Left renal cortex interstitium (tissue), 4 donors: ENCODE results near the gene ZNF182. TPM values are rescaled to one million over a fixed set of nuclear protein-coding genes. Genes with fewer than 3 reads are reported as not detected.
"Not testable (repeated sequence)": the region's sequence is repeated elsewhere in the genome, so short reads cannot be mapped to it uniquely, and the experiment has no call there.

Source experiments
- DNase-seq, 4 donors: peaks; one replicate each; pipeline ENCODE4 v3.0.0-alpha.2; 2013; ENCODE audit warnings: low read depth in 4 of 4, low spot score in 2 of 4, missing footprints in 1 of 4
- polyA plus RNA-seq, 4 donors: library from polyadenylated mRNA; unstranded; fragments of 120-200 nt; gene quantifications; one replicate each; pipeline ENCODE4 v1.2.1, GENCODE V29; 2013; ENCODE audit not compliant: insufficient read length in 4 of 4

Gene ZNF182
- polyA plus RNA-seq, 4 donors = 8.7 to 13.6 (median 10.4) TPM

GRCh38 chrX:48002929-48003328 lies 860 bp downstream of the ZNF182 start:
- DNase-seq = no peak

- no peak for DNase-seq
These were observed 1.5 kb downstream of the ZNF182 start for GRCh38 chrX:48002319-48002718.

- DNase-seq = no peak
These were observed 2.5 kb downstream of the ZNF182 start for GRCh38 chrX:48001260-48001659.

- no peak for DNase-seq
These were observed 11.1 kb downstream of the ZNF182 start for GRCh38 chrX:47992669-47993068.

GRCh38 chrX:47992095-47992380 lies 11.8 kb downstream of the ZNF182 start:
- DNase-seq = no peak

- no peak for DNase-seq
These were observed 12.3 kb downstream of the ZNF182 start for GRCh38 chrX:47991263-47992094.

GRCh38 chrX:47976254-47977151 lies 27.3 kb downstream of the ZNF182 start:
- no peak for DNase-seq

- DNase-seq = no peak
These were observed 30.6 kb downstream of the ZNF182 start for GRCh38 chrX:47973235-47973634.

- not testable (repeated sequence) for DNase-seq
These were observed 38.3 kb downstream of the ZNF182 start for GRCh38 chrX:47965526-47965925.

- not testable (repeated sequence) for DNase-seq
These were observed 42.0 kb downstream of the ZNF182 start for GRCh38 chrX:47961830-47962229.

GRCh38 chrX:47960406-47960805 lies 43.4 kb downstream of the ZNF182 start:
- no peak for DNase-seq

GRCh38 chrX:47958761-47959342 lies 44.9 kb downstream of the ZNF182 start:
- no peak for DNase-seq

GRCh38 chrX:47958206-47958605 lies 45.6 kb downstream of the ZNF182 start:
- not testable (repeated sequence) for DNase-seq

- DNase-seq = no peak
These were observed 47.8 kb downstream of the ZNF182 start for GRCh38 chrX:47956016-47956415.

GRCh38 chrX:47955295-47955694 lies 48.5 kb downstream of the ZNF182 start:
- DNase-seq = not testable (repeated sequence)

GRCh38 chrX:47941423-47941822 lies 62.4 kb downstream of the ZNF182 start:
- DNase-seq = no peak

GRCh38 chrX:47940448-47940847 lies 63.3 kb downstream of the ZNF182 start:
- no peak for DNase-seq

GRCh38 chrX:47936940-47937317 lies 66.9 kb downstream of the ZNF182 start:
- DNase-seq = no peak

GRCh38 chrX:47936224-47936939 lies 67.4 kb downstream of the ZNF182 start:
- no peak for DNase-seq

GRCh38 chrX:47933946-47934345 lies 69.8 kb downstream of the ZNF182 start:
- no peak for DNase-seq

- DNase-seq = not testable (repeated sequence)
These were observed 71.8 kb downstream of the ZNF182 start for GRCh38 chrX:47931970-47932369.
